Endothelial cell of umbilical vein (primary cell): ENCODE measurements around the gene CLDN16. TPM values are rescaled to one million over a fixed set of nuclear protein-coding genes. Genes with fewer than 3 reads are reported as not detected.

Experiments
- BruUV-seq: library from RNA; stranded (reverse); fragments of 400-500 nt; replicated peaks from 2 replicates; lab custom pipeline; 2021; lab: Mats Ljungman, UMichigan
- CTCF ChIA-PET: fragments of 300-600, 350-600 bp; sonication (Branson Sonifier 250); formaldehyde crosslinking; loops from one replicate; lab custom pipeline; 2021; ENCODE audit warnings: antibody characterized with exemption, inconsistent platforms; lab: Charles Lee
- POLR2A ChIA-PET: fragments of 300-600, 350-600 bp; sonication (Branson Sonifier 250); formaldehyde crosslinking; loops from one replicate; lab custom pipeline; 2021; ENCODE audit warnings: antibody characterized with exemption, inconsistent platforms; lab: Charles Lee
- DNase-seq: peaks from one replicate; pipeline ENCODE4 v3.0.0-alpha.2; 2011; ENCODE audit warnings: low read depth, low spot score
- FAIRE-seq: peaks from 2 replicates; lab custom pipeline; 2011; peaks lifted over from hg19 to GRCh38; lab: Jason Lieb, UNC
- H2AFZ ChIP-seq: 2 replicates; pipeline ENCODE4 v1.6.0; 2012; ENCODE audit warnings: low read depth, low read length, control low read depth, inconsistent platforms
- H3K27ac ChIP-seq: 2 replicates; pipeline ENCODE4 v1.5.1; 2011; ENCODE audit warnings: low read depth, mild to moderate bottlenecking, control low read depth, low read length, moderate library complexity; ENCODE audit not compliant: insufficient read depth
- H3K27me3 ChIP-seq, 2 experiments: 2 replicates each; pipeline versions ENCODE4 v1.6.0 to v1.6.1; 2011; ENCODE audit warnings: low read length in 2 of 2, mixed read lengths in 1 of 2; ENCODE audit not compliant: control insufficient read depth in 2 of 2, insufficient read depth in 2 of 2
- H3K36me3 ChIP-seq, 2 experiments: 2 replicates in 1 of 2; 3 replicates in 1 of 2; pipeline ENCODE4 v1.5.1; 2011; ENCODE audit warnings: low read length in 2 of 2, mild to moderate bottlenecking in 1 of 2, moderate library complexity in 1 of 2; ENCODE audit not compliant: control insufficient read depth in 2 of 2, insufficient read depth in 2 of 2; ENCODE audit errors: extremely low read depth in 1 of 2
- H3K4me1 ChIP-seq: 3 replicates; pipeline ENCODE4 v1.5.1; 2011; ENCODE audit warnings: mild to moderate bottlenecking, low read length; ENCODE audit not compliant: control insufficient read depth, insufficient read depth; ENCODE audit errors: extremely low read depth
- H3K4me2 ChIP-seq: 2 replicates; pipeline ENCODE4 v1.6.1; 2011; ENCODE audit warnings: low read length, control low read depth, mixed read lengths; ENCODE audit not compliant: insufficient read depth
- H3K4me3 ChIP-seq, 3 experiments: fragments of 200-600 bp in 1 of 3; sonication (generic), shearing (Covaris generic) in 1 of 3; replicated peaks in 1 of 3; 2 replicates each; pipeline ENCODE4 v1.5.1; 2011 to 2016; ENCODE audit warnings: control low read depth in 3 of 3, low read length in 3 of 3, mild to moderate bottlenecking in 2 of 3, inconsistent platforms in 1 of 3, low read depth in 1 of 3, moderate library complexity in 1 of 3; ENCODE audit not compliant: insufficient read depth in 1 of 3
- H3K79me2 ChIP-seq: 2 replicates; pipeline ENCODE4 v1.6.0; 2012; ENCODE audit warnings: low read length, inconsistent platforms; ENCODE audit not compliant: control insufficient read depth, insufficient read depth
- H3K9ac ChIP-seq: replicated peaks from 2 replicates; pipeline ENCODE3; 2011; ENCODE audit warnings: low read length, control low read depth; ENCODE audit not compliant: insufficient read depth; ENCODE audit errors: extremely low read depth
- H3K9me1 ChIP-seq: replicated peaks from 3 replicates; pipeline ENCODE4 v1.6.0; 2011; ENCODE audit warnings: mild to moderate bottlenecking, low read length; ENCODE audit not compliant: control insufficient read depth, insufficient read depth; ENCODE audit errors: extremely low read depth
- H3K9me3 ChIP-seq: replicated peaks from 2 replicates; pipeline ENCODE4 v1.5.1; 2012; ENCODE audit warnings: low read length, inconsistent platforms; ENCODE audit not compliant: control insufficient read depth, insufficient read depth
- H4K20me1 ChIP-seq: replicated peaks from 2 replicates; pipeline ENCODE3; 2011; ENCODE audit warnings: mild to moderate bottlenecking, low read length; ENCODE audit not compliant: control insufficient read depth, insufficient read depth; ENCODE audit errors: extremely low read depth
- FOS ChIP-seq: IDR thresholded peaks from 2 replicates; pipeline ENCODE4 v1.6.1; 2011; ENCODE audit warnings: mild to moderate bottlenecking, low read length, moderate library complexity, borderline replicate concordance; ENCODE audit not compliant: insufficient read depth
- GATA2 ChIP-seq: IDR thresholded peaks from 2 replicates; pipeline ENCODE4 v1.7.0; 2011; ENCODE audit warnings: low read depth, mild to moderate bottlenecking, moderate library complexity, mixed read lengths, low read length; ENCODE audit not compliant: insufficient read length, insufficient read depth
- JUN ChIP-seq: IDR thresholded peaks from 2 replicates; pipeline ENCODE4 v1.6.1; 2011; ENCODE audit warnings: borderline replicate concordance, low read depth; ENCODE audit not compliant: insufficient read length, insufficient read depth
- MYC ChIP-seq: IDR thresholded peaks from one replicate; pipeline ENCODE4 v1.6.1; 2011; ENCODE audit warnings: mild to moderate bottlenecking, low read depth, low read length
- POLR2A ChIP-seq: IDR thresholded peaks from 2 replicates; pipeline ENCODE4 v1.6.1; 2012; ENCODE audit warnings: low read depth, mild to moderate bottlenecking, control low read depth, low read length
- POLR2AphosphoS5 ChIP-seq: IDR thresholded peaks from 2 replicates; pipeline ENCODE4 v1.6.1; 2012; ENCODE audit warnings: low read depth, mild to moderate bottlenecking, control low read depth, low read length, moderate library complexity; ENCODE audit not compliant: insufficient read depth
- dilution Hi-C: fragments of 300-500 bp; cut with MboI; formaldehyde crosslinking; loops from one replicate; pipeline ENCODE4 v1.15.0; 2019; ENCODE audit warnings: low sequenced_read_pairs; ENCODE audit not compliant: extremely low pct_ligation_motif_present
- intact Hi-C: fragments of 100-400 bp; cut with micrococcal nuclease; formaldehyde crosslinking; loops from one replicate; pipeline ENCODE4 v1.10.0; 2022
- polyA plus RNA-seq, 4 experiments: library from polyadenylated mRNA; depleted of rRNA in 3 of 4; stranded (reverse) in 3 of 4; unstranded in 1 of 4; fragments of >200 nt; gene quantifications; 2 replicates each; pipeline versions ENCODE4 v1.2.1 to v1.2.3, GENCODE V29; 2011 to 2012; ENCODE audit warnings: missing spikeins in 1 of 4
- total RNA-seq: library from RNA; stranded (reverse); gene quantifications from 2 replicates; pipeline ENCODE4 v1.2.3, GENCODE V29; 2021
- TF ChIP-seq, protein P1 (sequence below), 2 donors: IDR thresholded peaks; 1 replicate in 1 of 2; 2 replicates in 1 of 2; pipeline ENCODE4 v1.5.1; 2011; ENCODE audit warnings: low read length in 2 of 2, mild to moderate bottlenecking in 2 of 2, moderate library complexity in 2 of 2, control low read depth in 1 of 2, inconsistent platforms in 1 of 2, low read depth in 1 of 2; ENCODE audit not compliant: insufficient read depth in 1 of 2; ENCODE audit errors: extremely low read depth in 1 of 2

CLDN16 gene
- total and polyA plus RNA-seq, 2 donors (not counting 3 experiments of a cell fraction or from before 2014, with no cell fraction given): 0.01 TPM; not detected in 1

DNA sequence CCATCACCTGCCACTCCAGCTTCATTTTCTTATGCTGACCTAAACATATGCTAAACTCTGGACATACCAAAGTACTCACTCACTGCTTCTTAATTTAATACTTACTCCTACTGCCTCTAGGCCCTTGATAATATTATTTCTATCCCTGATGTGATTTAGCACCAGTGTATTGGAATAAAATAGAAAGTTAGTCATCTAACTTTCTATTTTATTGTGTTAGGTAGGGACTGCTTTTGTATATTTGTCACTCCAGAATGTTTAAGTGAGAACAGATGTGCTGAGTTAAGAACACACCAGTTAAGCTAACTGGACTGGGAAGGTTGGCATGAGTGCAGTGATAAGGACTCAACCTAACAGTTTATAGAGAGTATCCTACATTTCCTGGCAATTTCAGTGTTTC, 6.5 kb upstream of the CLDN16 start:
- ChIA-PET CTCF (interaction anchor here (0.9 to 1.3 kb wide), 2 partner anchors 59 to 420 kb away, joined by 3 to 4 read pairs; partner anchors contain the start of gene CLDN1), POLR2A (no interaction called here)
- Histone ChIP-seq H3K9ac (no peak overlapping the region), H3K27me3 (no peaks in the 10 kb centered on the region), H3K4me2 (no peak overlapping the region), H3K27ac (no peak overlapping the region), H2AFZ (no peak overlapping the region), H3K79me2 (no peaks in the 10 kb centered on the region), H3K4me3 (no peak overlapping the region), H3K9me3 (no peaks in the 10 kb centered on the region), H4K20me1 (no peaks in the 10 kb centered on the region), H3K36me3 (no peaks in the 10 kb centered on the region), H3K4me1 (peaks cover 9% of the 10 kb centered on the region), H3K9me1 (no peaks in the 10 kb centered on the region)
- DNase-seq: no peak
- dilution Hi-C loops: no loop called here
- intact Hi-C loops: no loop called here
- BruUV-seq: no TSS peak
- TF ChIP-seq, protein P1, sequence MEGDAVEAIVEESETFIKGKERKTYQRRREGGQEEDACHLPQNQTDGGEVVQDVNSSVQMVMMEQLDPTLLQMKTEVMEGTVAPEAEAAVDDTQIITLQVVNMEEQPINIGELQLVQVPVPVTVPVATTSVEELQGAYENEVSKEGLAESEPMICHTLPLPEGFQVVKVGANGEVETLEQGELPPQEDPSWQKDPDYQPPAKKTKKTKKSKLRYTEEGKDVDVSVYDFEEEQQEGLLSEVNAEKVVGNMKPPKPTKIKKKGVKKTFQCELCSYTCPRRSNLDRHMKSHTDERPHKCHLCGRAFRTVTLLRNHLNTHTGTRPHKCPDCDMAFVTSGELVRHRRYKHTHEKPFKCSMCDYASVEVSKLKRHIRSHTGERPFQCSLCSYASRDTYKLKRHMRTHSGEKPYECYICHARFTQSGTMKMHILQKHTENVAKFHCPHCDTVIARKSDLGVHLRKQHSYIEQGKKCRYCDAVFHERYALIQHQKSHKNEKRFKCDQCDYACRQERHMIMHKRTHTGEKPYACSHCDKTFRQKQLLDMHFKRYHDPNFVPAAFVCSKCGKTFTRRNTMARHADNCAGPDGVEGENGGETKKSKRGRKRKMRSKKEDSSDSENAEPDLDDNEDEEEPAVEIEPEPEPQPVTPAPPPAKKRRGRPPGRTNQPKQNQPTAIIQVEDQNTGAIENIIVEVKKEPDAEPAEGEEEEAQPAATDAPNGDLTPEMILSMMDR (IDR thresholded peaks at IDR 0.05; ENCODE audit: extremely low read depth in 1 of 2, insufficient read depth in 1 of 2, low read depth in 1 of 2, low read length in 2 of 2): no peak
- TF ChIP-seq JUN: no peak
- no peak for TF ChIP-seq POLR2A
- TF ChIP-seq POLR2AphosphoS5: no peak
- FAIRE-seq: no peak

DNA sequence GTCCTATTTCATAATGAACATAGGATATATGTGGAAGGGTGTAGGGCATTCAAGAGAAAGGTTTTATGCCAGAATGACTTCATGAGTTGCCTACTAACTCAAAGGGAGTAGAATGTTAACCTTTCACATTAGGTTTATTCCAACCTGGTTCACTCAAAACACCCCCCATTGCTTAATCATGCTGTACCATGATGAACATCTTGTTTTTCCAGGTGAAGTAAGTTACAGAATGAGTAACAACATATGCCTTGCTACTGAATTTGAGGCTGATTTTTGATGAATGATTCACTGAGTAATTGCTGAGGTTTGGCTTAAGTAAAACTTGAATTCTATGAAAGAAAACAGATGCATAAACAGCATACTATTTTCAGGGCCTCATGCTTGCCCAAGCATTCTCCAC, 5.9 kb upstream of the CLDN16 start:
- H3K4me2 ChIP-seq: no peak overlapping the region
- no peaks in the 10 kb centered on the region for H3K9me1 ChIP-seq
- no TSS peak for BruUV-seq
- ChIA-PET POLR2A (no interaction called here), CTCF (interaction anchor here (0.9 to 1.3 kb wide), 2 partner anchors 60 to 421 kb away, joined by 3 to 4 read pairs; partner anchors contain the start of gene CLDN1)
- no peak overlapping the region for H3K9ac ChIP-seq
- no peaks in the 10 kb centered on the region for H3K36me3 ChIP-seq
- no peaks in the 10 kb centered on the region for H4K20me1 ChIP-seq
- no peak for FAIRE-seq
- no peak overlapping the region for H2AFZ ChIP-seq
- dilution Hi-C loops (no loop called here), intact Hi-C loops (no loop called here)
- TF ChIP-seq MYC (no peak), JUN (no peak), GATA2 (no peak), FOS (no peak), POLR2AphosphoS5 (no peak)
- TF ChIP-seq, protein P1 (IDR thresholded peaks at IDR 0.05; ENCODE audit: extremely low read depth in 1 of 2, insufficient read depth in 1 of 2, low read depth in 1 of 2, low read length in 2 of 2): no peak
- no peak overlapping the region for H3K27ac ChIP-seq
- DNase-seq: no peak
- H3K27me3 ChIP-seq: no peaks in the 10 kb centered on the region
- H3K4me3 ChIP-seq: no peak overlapping the region
- peaks cover 12% of the 10 kb centered on the region for H3K4me1 ChIP-seq
- H3K79me2 ChIP-seq: no peaks in the 10 kb centered on the region
- H3K9me3 ChIP-seq: no peaks in the 10 kb centered on the region
